ENCODE measurements around the gene TES. TPM values are rescaled to one million over a fixed set of nuclear protein-coding genes. Genes with fewer than 3 reads are reported as not detected.

TES gene
- total and polyA plus RNA-seq, 2 of the 13 experiments (the other 11 are each of a cell fraction or from before 2014, with no cell fraction given), result 21.6 to 23.0 TPM

DNA sequence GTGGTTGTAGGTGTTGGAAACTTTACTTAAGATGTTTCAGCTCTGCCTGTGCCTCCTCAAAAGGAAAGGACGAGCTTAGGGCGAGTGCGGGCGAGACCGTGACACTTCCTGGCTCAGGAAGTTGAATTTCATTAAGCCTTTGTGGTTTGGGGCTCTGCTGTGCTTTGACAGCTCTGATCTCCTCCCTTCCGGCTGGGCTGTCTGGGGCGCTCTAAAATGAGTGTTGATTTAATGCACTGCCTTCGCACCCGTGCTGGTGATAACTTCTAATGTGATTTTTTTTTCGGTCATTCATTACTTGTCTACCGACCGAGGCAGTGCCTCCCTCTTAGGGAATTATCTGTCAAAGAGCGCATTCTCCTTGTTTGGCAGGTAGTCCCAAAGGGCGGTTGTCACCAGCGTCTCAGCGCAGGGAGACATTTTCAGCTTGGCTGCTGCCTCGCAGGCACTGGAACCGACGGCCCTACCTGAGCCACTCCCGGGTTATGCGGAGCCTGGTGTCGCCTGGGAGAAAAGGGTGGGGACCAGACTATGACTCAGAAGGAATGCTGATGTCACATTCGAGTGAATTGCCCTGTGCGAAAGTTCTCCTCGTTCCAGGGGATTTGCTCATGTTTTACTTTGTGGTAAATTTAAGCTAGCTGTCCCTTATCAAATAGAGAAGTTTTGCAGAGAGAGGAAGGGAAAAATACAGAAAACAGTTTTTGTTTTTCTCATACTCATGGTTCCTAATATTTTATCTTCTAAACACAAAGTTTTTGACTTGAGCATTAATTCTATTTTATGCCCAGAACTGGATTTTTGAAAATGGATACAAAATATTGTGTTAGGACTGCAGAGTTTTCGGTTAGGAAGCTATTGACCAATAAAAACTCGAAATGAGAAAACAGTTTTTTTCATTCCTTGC lies 920 bp downstream of the TES start (continued):
- TF ChIP-seq, protein P1, sequence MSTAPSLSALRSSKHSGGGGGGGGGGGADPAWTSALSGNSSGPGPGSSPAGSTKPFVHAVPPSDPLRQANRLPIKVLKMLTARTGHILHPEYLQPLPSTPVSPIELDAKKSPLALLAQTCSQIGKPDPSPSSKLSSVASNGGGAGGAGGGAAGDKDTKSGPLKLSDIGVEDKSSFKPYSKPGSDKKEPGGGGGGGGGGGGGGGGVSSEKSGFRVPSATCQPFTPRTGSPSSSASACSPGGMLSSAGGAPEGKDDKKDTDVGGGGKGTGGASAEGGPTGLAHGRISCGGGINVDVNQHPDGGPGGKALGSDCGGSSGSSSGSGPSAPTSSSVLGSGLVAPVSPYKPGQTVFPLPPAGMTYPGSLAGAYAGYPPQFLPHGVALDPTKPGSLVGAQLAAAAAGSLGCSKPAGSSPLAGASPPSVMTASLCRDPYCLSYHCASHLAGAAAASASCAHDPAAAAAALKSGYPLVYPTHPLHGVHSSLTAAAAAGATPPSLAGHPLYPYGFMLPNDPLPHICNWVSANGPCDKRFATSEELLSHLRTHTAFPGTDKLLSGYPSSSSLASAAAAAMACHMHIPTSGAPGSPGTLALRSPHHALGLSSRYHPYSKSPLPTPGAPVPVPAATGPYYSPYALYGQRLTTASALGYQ (CRISPR knock-in tag; IDR thresholded peaks at IDR 0.05), result no peak
- TF ChIP-seq THAP11 (CRISPR knock-in tag; IDR thresholded peaks at IDR 0.05) (no peak), TMF1 (CRISPR knock-in tag; IDR thresholded peaks at IDR 0.05; ENCODE audit: low read depth) (no peak), SNRNP70 (IDR thresholded peaks at IDR 0.05; ENCODE audit: low read depth, low read length) (no peak), ASH2L (IDR thresholded peaks at IDR 0.05; ENCODE audit: insufficient read length, low read depth, low read length) (no peak), PITX1 (CRISPR knock-in tag; IDR thresholded peaks at IDR 0.05) (no peak)
- TF ChIP-seq, protein P2, sequence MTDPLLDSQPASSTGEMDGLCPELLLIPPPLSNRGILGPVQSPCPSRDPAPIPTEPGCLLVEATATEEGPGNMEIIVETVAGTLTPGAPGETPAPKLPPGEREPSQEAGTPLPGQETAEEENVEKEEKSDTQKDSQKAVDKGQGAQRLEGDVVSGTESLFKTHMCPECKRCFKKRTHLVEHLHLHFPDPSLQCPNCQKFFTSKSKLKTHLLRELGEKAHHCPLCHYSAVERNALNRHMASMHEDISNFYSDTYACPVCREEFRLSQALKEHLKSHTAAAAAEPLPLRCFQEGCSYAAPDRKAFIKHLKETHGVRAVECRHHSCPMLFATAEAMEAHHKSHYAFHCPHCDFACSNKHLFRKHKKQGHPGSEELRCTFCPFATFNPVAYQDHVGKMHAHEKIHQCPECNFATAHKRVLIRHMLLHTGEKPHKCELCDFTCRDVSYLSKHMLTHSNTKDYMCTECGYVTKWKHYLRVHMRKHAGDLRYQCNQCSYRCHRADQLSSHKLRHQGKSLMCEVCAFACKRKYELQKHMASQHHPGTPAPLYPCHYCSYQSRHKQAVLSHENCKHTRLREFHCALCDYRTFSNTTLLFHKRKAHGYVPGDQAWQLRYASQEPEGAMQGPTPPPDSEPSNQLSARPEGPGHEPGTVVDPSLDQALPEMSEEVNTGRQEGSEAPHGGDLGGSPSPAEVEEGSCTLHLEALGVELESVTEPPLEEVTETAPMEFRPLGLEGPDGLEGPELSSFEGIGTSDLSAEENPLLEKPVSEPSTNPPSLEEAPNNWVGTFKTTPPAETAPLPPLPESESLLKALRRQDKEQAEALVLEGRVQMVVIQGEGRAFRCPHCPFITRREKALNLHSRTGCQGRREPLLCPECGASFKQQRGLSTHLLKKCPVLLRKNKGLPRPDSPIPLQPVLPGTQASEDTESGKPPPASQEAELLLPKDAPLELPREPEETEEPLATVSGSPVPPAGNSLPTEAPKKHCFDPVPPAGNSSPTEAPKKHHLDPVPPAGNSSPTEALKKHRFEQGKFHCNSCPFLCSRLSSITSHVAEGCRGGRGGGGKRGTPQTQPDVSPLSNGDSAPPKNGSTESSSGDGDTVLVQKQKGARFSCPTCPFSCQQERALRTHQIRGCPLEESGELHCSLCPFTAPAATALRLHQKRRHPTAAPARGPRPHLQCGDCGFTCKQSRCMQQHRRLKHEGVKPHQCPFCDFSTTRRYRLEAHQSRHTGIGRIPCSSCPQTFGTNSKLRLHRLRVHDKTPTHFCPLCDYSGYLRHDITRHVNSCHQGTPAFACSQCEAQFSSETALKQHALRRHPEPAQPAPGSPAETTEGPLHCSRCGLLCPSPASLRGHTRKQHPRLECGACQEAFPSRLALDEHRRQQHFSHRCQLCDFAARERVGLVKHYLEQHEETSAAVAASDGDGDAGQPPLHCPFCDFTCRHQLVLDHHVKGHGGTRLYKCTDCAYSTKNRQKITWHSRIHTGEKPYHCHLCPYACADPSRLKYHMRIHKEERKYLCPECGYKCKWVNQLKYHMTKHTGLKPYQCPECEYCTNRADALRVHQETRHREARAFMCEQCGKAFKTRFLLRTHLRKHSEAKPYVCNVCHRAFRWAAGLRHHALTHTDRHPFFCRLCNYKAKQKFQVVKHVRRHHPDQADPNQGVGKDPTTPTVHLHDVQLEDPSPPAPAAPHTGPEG (CRISPR knock-in tag; IDR thresholded peaks at IDR 0.05), result peak; percentile 27; the same call in 1 of the 2 replicates

Measured in HepG2 (cell line).